ENCODE measurements around the gene SERTAD4.
"Not testable (repeated sequence)": the region's sequence is repeated elsewhere in the genome, so short reads cannot be mapped to it uniquely, and the experiment has no call there.

SERTAD4 gene

DNA sequence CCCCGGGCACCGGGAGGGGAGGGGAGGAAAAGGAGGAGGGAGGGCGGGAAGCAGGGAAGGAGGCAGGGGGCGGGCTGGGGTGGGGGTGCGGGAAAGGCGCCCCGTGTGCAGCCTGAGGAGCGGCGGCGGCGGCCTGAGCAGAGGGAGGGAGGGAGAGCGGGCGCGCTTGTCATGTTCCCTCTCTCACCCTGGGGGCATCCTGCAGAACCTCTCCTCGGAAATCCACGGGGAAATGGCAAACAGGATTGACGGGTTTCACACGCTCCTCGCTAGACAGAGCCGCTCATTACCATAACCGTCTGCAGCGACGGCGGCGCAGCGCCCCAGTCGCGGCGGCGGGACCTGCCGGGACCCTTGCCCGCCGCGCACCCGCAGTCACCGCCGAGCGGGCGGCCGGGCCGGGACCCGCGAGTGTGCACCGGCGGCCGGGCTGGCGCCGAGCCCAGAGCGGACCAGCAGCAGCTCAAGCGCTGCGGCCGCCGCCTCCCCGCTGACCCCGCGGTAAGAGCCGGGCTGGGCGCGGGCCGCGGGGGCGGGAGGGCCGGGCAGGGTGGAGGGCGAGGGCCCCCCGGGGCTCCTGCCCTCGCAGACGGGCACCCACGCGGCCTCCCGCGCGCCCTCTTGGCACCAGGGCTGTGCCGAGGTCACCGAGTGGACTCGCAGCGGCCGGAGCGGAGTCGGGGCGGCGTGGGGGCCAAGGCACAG lies at the start of gene SERTAD4:
Gene SERTAD4 (plus strand): TSS at position 286 of the 705 bp plus-strand sequence. CDS start 5,165 bp downstream, outside the sequence.
- no peak for DNase-seq

DNA sequence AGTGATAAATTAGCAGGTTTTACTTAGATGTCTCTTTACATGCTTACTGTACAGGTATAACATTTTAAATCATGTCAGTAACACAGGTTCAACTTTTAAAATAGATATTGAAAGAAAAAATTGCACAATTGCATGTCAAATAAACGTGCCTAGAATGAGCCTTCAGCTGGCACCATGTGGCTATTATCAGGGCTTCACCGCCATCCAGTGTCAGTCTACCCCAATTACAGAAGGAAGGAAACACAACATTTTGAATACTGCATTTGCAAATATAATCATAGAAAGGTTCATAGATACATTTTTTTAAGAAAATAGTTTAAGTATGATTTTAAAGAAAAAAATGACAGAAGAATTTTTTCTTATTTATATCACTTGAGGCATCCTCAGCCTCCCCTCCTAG lies 47.5 kb upstream of the SERTAD4 start:
- no peak for DNase-seq

DNA sequence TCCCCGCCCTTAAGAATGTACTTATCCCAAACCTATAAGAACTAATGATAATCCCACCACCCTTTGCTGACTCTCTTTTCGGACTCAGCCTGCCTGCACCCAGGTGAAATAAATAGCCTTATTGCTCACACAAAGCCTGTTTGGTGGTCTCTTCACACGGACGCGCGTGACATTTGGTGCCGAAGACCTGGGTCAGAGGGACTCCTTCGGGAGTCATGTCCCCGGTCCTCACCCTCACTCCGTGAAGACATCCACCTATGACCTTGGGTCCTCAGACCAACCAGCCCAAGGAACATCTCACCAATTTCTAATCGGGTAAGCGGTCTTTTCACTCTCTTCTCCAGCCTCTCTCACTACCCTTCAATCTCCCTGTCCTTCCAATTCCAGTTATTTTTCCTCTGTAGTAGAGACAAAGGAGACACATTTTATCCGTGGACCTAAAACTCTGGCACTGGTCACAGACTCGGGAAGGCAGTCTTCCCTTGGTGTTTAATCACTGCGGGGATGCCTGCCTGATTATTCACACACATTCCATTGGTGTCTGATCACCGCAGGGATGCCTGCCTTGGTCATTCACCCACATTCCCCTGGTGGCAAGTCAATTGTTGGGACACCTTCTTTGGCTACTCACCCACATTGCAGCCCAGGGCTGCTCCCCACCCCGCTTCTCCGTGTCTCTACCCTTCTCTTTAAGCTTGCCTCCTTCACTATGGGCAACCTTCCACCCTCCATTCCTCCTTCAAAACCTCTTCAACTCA lies 44.6 kb upstream of the SERTAD4 start:
- not testable (repeated sequence) for DNase-seq

DNA sequence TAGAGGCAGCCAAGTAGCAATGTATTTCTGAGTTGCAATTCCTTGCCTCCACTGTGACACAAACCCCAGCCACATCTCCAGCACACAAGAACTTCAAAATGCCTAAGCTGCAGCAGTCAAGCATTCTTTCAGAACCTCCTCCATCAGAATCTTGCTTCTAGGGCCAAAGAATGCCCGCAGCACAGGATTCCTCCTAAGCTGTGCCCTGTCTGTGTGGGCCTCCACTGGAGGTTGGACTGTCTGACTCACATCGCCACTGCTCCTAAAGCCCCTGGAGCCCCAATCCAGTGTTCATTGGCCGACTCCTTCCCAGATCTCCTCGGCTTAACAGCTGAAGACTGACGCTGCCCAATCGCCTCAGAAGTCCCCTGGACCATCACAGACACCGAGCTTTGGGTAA lies 43.2 kb upstream of the SERTAD4 start:
- no peak for DNase-seq

DNA sequence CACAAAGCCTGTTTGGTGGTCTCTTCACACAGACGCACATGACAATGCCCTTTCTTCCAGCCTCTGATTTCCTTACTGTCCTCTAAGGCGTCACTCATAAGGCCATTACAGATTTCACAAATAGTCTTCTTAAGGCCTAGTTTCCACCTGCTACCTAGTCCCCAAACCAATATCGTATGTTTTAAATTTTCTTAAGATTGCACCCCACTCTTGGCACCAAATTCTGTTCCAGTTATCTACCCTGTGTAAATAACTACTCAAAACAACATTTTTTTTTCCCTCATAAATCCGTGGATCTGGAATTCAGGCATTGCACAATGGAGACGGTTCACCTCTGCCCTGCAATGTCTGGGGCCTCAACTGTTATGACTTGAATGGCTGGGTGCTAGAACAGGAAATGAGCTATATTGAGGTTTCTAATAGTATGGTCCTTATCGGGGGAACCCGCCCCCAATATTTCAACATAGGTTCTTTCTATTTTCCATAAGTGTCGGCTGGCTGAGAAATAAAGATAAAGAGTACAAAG lies 36.9 kb upstream of the SERTAD4 start:
- DNase-seq = no peak

DNA sequence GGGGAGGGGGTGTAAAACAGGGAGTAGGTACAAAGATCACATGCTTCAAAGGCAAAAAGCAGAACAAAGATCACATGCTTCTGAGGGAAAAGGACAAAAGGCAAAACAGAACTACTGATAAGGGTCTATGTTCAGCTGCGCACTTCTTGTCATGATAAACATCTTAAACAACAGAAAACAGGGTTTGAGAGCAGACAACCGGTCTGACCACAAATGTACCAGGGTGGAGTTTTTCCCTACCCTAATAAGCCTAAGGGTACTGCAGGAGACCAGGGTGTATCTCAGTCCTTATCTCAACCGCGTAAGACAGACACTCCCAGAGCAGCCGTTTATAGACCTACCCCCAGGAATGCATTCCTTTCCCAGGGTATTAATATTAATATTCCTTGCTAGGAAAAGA lies 36.3 kb upstream of the SERTAD4 start:
- DNase-seq = not testable (repeated sequence)

DNA sequence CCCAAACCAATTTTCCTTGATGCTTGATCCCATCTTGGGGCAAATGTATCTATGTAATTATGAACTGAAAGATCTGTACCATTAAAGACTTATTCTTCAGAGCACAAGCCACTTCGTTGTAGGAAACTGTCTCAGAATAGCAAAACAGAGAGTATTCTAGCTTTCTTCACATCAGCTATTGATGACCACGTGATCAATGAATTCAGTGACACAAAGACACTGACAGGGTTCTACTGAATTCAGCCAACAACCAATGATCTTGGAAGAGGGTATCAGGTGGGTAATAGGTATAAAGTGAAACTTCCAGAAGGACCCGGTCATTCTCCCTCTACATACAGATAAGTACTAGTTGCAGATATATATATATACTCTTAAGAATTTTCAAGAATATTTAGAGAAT lies 33.8 kb upstream of the SERTAD4 start:
- DNase-seq = no peak

DNA sequence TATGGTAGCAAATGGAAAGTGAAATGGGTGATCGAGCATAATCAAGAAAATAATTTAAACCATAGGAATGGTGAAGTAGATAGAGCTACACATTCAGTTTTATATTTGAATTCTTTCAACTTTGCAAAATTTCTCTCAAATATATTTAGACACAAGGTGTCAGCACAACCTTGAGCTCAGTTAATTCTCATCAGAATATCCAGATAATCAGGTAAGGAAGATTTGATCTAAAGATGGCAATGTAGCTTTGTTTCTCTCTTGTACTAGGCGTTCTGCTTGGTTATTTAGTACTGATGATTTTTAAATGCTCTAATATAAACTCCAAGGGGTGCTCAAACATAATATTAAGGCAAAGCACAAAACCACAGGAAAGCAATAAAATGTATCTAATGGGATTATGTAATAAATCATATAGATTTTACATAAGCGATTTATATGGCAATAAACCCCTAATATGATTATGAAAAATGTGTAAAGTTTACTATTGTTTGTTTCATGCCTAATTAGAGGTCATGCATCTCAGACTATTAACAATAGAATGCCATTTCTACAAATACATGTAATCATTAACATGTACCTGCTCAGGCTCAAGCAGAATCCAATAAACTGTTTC lies 32.4 kb upstream of the SERTAD4 start:
- DNase-seq = no peak

DNA sequence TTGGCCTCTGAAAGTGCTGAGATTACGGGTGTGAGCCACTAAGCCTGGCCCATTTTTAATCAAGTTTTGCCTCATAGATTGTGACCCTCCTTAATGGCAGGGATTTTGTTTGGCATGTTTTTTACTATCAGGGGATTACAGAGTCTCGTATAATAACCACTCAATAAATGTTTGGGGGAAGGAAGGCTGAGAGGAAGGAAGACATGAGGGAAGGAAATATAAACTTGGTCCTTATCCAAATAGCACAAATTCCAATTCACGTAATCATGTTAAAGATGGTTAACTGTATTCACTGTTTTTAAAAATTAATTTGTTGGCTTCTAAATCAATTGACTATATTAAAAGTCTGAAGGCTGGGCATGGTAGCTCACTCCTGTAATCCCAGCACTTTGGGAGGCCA lies 30.9 kb upstream of the SERTAD4 start:
- DNase-seq = no peak

DNA sequence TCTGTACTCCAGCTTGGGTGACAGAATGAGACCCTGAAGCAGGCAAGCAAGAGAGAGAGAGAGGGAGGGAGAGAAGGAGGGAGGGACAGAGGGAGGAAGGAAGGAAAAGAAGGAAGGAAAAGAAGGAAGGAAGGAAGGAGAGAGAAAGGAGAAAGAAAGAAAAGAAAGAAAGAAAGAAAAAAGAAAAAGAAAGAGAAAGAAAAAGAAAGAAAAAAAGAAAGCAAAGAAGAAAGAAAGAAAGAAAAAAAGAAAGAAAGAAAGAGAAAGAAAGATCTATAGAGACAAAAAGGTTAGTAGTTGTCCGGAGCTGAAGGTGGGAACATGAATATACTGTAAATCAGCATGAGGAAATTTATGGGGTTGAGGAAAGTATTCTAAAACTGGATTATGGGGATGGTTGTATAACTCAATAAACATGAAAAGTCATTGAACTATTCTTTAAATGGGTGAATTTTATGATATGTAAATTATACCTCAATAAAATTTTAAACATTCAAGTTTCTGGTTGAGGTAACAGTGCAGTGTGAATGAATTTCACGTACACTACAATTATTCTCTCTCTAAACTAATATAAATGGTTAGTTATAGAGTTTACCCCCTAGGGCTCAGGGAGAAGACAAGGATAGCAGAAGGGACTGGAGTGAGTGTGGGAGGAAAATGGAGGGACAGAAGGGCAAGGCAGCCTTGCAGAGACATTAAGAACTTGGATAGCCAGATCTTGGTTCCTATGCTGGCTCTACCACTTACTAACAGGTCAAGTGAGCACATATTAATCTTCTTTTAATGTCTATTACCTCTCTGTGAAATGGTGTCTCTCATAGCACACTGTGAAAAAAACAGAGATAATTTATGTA lies 24.8 kb upstream of the SERTAD4 start:
- DNase-seq = no peak

DNA sequence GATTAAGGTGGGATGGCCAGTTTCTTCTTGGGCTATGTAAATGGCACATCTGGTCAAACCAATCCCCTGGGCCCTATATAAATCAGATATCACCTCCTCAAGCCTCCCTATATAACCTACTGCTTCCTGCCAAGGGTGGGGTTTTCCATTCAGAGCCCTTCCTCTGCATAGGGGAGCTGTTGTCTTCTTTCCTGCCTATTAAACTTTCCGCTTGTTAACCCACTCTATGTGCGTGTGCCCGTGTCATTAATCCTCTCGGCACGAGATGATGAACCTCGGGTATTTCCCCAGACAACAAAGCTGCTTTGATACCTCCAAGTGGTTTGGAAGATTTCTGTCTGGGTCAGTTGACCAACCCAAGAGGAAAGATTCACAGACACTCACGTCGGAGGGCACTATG lies 19.3 kb upstream of the SERTAD4 start:
- DNase-seq = no peak

DNA sequence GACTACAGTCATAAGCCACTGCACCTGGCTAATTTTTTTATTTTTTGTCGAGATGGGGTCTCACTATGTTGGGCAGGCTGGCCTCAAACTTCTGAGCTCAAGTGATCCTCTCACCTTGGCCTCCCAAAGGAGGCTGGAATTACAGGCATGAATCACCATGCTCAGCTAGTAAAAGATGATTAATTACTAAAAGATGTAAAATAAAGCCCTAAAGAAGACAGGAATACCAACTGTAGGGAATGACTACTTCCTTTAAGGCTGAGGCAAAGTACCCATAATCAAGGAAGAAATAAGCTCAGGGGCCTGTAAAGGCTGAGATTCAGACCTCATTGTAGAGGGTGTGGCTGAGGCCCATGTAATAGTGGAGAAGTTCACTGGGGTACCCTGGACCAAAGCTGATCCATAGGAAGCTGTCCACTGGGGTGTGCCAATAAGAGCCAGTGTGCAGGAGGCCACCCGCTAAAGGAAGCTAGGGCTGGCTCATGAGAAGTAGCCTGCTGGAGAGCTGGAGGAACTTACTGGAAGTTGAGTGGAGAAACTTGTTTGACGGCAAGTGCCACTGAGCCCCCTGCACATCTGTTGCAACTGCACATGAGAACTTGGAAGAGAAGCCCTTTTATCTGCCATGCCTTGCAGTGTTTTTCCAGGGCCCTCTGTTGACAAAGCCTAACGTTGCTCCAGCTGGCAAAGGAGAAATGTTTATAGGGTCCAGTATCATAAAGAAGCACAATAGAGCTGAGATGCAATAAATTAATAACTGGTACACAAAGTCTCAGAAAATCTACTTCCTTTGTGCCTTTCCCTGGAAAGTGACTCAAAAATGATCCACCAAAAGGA lies 17.8 kb upstream of the SERTAD4 start:
- no peak for DNase-seq

DNA sequence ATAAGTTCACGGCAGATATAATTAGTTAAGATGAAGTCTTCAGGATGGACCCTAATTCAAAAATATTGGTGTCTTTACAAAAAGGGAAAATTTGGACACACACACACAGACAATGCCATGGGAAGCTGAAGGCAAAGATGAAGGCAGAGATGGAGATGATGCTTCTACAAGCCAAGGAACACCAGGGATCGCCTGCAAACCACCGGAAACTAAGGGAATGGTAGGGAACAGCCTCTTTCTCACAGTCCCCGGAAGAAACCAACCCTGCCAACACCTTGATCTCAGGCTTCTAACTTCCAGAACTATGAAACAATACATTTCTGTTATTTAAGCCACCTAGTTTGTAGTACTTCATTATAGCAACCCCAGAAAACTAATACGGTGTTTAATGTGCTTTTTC lies 15.1 kb upstream of the SERTAD4 start:
- DNase-seq = no peak

DNA sequence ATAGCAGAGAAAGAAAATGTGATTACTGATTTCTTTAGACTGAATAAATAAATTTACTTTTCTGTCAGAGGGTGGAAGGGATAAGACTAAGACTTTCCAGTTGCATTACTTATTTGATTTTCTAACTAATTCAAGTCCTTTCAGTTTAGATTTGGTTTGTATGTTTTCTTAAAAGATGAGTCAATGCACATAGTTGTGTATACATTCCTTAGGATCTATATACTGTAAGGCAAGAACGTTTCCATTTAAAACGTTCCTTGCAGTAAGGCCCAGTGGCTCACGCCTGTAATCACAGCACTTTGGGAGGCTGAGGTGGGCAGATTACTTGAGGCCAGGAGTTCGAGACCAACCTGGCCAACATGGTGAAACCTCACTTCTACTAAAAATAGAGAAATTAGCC lies 14.5 kb upstream of the SERTAD4 start:
- no peak for DNase-seq

DNA sequence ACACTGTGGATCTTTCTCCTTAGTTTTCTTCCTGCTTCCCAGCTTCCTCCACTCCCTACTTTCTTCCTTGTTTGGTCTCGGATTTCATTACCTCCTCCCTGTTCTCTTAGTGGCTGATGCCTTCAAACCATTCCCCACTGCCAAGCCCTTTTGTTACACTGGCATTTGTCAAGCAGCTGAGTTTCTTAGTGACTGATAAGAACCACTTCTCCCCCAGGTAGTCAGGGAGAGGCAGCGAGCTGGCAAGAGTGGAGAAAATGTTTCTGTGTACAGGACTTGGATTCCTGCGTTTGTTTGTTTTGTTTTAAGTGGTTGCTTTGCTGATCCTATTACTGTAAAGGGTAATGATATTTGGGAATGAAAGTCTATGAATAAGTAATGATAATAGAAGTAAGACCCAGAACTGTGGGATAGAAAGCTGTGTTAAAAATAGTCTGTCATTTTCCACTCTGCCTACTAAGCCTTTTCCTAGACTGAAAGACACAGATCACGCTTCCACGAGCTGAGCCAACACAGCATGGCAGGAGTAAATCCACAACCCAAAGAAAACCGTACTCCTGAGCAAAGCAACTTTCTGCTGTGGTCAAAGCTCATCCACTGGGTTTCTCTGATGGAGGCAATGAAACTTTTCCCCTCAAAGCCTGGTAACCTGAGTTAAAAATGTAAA lies 10.1 kb upstream of the SERTAD4 start:
- no peak for DNase-seq

DNA sequence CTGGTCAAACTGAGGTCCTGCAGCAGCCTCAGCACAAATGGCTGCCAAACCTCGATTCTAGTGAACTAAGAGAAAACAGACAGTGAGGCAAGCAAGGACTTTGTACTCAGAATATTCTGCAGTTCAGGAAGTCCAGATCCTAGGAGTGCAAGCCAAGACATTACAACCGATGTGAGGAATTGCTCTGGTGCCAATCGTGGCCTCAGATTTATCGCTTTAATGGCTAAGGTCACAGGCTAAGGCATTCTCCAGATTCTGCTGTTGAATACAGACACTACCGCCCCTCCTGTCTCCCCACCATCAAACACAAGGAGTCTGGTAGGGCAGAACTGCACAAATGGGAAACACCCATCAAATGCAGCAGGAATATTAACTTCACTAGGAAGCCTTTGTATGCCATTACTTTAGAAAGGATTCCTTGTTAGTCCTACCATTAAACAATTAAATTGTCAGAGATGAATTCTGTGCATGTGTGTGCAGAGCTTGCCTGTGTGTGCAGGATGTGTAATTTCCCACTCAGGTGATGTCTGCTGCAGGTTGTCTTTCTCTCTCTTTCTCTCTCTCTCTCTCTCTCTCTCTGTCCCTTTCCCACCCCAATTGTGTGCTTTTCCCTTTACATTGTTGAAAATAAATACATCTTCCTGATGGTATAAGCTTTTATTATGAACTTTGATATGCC lies 9.2 kb upstream of the SERTAD4 start:
- no peak for DNase-seq

DNA sequence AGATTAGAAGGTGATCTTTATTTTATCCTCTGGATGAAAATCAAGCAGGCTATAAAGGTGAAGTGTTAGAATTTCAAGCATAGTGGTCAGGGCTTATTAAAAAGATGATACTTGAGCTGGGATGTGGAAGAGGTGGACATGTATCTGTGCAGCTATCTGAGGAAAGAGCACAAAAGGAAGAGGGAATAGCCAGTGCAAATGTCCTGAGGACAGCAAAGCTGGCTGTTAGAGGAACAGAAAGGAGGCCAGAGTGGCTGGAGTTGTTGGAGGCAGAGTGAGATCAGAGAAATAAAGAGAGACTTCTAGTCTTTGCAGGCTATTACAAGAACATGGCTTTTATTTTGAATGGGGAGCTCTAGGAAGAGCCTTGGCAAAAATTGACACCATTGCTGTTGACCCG lies 4.4 kb upstream of the SERTAD4 start:
- DNase-seq = no peak

DNA sequence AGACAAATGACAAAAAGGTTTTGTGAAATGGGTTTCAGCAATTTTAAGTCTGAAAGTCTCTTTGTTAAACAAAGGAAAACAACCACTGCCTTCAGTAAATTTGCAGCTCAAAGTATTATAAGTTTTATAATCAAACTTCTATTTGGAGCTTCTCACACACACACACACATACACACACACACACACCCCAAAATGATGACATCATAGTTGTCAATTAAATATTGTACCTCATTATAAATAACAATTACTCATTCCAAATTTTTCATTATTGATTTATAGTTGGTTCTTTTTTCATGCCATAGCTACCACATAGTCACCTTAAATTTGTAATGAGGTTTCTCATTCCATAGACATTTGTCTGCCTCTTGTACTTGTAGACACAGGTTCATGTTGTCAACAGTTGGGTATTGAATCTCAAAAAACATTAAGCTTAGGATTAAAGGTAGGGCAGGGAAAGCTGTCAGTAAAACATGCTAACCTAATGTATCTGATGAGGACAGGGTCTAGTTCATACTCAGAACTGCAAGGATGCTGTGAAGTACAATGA lies 2.4 kb upstream of the SERTAD4 start:
- DNase-seq = no peak

DNA sequence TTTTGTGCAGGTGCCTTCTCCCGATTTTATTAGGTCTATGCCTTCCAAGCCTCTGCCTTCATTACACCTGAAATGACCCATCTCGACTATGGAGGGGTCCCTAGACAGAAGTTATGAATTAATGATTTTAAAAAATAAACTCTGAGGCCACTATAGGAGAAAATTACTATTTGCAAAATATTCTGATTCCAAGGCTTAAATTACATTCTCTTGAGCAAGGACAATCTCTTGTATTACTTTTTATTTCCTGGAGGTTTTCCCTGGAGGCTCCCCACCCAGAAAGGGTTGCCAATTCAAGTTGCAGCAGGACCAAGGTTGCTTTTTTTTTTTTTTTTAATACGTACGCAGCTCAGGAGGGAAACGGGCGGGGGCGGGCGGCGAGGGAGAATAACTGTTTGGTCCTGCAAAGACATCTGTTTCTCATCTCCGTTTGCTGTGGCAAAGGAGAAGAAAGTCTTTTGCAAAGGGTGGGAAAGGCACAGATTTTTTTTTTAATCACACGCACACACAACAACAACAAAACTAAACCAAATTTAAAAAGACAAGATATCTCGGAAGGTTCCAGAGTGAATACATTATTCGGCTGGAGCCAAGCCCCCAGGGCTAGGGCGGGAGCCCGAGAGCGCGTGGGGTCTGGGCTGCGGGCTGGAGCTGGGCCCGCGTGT lies 618 bp upstream of the SERTAD4 start:
- no peak for DNase-seq

DNA sequence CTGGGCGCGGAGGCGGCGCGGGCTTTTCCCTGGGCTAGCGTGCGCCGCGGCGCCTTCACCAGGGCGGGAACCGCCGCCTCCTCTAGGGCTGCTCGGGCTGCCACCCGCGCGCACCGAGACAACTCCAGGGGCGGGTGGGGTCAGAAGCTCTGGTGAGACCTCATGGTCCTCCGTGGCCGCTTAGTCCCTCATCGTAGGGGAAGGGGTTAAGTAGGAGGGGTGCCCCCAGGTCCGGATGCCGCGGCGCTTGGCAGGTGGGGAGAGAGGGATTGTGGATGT lies 559 bp downstream of the SERTAD4 start:
- peak; percentile 59 for DNase-seq

Measured in activated CD8-positive, alpha-beta memory T cell treated with anti-CD3 and anti-CD28 coated beads, Interleukin-2, amount 50 U/mL, for 48 hours (primary cell).